Inflammatory macrophage treated with lipopolysaccharide for 1 hour (primary cell): ENCODE measurements around the gene HCN1.

ENCODE experiments used
- DNase-seq, 2 donors: peaks; one replicate each; pipeline ENCODE4 v3.0.0-alpha.2; 2020 to 2022

Gene HCN1

DNA sequence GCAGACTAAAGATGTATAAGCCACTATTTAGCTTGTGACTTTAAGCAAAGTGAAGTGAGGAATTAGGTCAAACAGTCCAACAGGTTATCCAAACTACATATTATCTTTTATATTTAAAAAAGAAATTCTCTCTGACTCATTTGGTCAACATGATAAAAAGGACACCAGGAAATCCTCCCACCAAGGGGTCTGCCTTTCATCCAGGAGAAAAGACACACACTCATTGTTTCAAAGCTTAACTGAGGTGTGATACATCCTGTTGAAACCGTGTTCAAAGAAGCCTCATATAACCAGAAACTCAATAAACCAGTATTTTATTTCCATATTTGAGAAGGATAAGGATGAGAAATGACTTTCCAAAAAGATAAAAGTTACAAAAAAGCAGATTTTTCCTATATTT lies 417.1 kb downstream of the HCN1 start:
- no peak for DNase-seq

DNA sequence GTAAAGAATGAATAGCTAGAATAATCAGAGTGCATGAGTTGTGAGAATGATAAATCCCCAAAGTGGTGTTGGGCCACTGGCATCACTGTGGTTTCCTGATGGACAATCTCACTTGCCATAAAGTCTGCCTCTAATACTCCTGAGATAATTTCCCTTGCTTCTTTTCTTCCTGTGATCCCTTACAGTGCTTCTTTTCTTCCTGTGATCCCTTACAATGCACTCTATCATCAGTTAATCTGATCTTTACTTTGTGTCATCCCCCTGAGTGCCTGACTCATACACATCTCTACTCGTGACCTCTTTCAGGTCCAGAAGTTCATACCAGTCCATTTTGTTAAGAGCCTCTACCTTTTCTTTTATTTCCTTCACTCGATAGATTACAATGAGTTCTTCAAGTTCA lies 418.3 kb downstream of the HCN1 start:
- DNase-seq: no peak

DNA sequence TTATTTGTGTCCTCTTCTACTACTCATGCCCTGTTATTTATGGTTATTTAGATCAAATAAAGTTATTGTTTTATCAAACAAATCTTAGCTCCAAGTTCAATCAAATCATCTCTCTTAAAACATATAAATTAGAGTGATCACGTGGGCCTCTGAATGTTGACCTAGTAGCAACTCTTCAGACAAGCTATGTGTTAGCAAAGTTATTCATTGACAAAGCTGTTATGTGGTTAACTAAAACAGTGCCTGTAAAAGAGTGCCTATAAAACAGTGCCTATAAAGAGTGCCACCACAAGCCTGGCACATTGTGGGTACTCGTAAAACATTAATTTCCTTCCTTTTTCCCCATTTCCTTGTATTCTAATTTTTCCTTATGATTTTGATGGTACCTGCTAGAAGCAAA lies 421.9 kb downstream of the HCN1 start:
- no peak for DNase-seq

DNA sequence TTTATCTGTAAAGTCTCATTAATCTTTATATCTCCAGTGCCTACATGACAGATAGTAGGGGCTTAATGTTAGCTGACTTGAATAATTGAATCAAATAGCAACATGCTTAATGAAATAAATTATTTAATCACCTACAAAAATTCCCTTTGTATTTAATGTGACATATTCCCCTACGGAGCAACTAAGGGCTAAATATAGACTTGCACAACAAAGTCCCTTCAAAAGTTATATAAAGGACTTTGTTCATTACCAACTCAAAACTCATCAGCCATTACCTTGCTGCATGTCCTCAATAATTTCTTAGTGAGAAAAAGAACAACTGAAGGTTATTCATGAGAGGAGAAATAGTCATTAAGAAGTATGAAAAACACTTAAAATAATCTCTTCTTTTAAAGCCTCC lies 424.6 kb downstream of the HCN1 start:
- DNase-seq: no peak

DNA sequence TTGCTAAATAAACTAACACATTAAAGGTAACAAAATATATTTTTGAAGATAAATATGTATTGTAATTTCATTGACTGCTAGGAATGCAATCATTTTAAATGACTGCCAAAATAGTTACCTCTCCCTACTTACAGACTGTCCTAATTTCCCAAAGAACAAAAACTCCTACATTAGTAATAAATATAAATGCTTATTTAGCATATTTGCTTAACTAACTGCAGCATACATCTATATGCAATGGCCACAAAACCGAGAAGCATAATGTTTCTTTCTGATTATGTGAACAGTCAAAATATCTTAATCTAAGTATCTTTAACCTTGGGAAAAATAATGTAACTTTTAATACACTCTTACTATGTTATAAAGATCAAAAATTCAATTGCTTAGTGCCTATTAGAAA lies 431.7 kb downstream of the HCN1 start:
- DNase-seq: no peak

DNA sequence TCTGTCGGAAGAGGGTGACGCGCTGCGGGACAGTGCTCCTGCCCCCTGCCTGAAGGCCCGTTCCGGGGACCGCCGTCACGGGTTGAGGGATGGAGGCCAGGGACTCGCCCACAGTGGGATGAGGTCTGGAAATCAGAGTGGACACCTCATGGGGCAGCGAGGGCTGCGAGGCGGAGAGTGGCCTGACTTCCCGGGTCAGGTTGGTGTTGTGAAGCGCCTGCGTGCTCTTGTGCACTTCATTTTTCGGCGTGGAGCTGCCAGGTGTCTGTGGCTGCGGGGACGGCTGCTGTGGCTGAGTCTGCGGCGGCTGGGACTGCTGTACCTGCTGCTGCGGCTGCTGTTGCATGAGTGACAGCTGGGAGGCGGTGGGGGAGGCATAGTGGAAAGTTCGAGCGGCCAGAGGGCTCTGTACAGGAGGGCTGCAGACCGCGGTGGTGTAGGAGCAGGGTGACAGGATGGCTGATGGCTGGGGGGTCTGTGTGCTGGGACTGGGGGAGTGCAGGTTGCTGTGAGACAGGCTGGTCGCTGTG lies 434.1 kb downstream of the HCN1 start:
- DNase-seq: no peak

DNA sequence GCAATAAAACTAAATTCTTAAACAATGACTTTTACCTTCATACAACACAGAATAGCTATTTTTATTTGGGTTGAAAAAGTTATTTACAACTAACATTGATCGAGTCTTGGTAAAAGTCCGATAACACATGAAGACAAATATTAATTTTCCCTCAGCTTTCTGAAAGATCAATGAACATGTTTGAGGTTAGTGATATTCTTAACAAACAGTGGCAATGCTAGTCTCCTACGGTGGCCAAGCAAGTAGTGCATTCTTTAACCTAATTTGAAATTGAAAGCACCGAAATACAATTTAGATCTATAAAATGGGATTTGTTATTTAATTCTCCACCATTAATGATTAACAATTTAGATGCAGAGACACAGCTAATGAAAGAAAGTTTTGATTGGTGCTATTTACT lies 435.1 kb downstream of the HCN1 start:
- DNase-seq: no peak

DNA sequence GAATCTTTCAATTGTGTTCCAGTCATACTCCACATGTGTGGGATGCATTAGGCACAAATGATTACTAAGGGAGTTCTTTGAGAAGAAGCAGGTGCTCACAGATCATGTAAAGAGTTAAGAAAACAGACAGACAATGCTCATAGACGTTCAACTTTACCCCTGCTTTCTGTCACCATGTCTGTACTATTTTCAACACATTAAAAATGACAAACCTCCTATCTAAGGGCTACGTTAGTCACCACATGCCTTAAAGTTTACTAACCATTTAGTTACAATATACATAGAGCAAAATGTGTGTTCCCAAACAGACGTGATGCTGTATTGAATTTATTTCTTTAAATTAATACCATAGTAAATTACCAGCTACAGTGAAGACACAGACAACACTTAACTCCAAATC lies 435.9 kb downstream of the HCN1 start:
- DNase-seq: no peak

DNA sequence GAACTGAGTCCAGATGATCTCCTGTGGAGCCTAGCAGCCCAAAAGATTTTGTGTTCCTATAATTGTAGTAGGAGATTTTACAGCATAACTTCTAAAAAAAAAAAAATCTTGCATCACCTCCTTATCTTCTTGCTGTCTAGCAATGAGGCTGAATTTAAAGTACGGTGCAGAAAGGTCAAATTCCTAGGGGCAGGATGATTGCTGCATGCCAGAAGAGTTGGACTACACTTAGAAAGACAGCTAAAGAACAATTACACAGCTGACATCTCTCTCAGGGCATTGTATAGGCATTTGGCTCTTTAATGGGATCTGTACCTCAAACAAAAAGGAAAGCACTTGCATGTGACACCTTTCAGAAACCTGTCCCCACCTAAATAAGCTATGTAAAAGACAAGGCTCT lies 443.2 kb downstream of the HCN1 start:
- DNase-seq: no peak

DNA sequence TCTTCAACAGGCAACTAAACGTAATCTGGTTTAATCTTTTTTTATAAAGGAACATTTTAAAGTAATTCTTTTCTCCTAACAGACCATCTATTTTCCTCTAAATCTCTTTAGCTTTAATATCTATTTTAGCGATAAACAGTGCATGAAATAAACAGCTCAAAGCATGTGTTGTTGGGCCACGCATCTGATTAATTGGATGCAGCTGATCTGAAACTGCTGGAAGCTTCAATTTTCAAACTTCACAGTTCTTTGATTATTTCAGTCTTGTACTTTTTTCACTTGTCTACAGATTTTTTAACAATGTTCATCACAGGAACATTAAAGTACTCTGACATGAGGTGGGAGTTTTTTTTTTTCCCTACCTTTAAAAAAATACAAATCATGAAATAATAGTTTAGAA lies 443.6 kb downstream of the HCN1 start:
- DNase-seq: no peak

DNA sequence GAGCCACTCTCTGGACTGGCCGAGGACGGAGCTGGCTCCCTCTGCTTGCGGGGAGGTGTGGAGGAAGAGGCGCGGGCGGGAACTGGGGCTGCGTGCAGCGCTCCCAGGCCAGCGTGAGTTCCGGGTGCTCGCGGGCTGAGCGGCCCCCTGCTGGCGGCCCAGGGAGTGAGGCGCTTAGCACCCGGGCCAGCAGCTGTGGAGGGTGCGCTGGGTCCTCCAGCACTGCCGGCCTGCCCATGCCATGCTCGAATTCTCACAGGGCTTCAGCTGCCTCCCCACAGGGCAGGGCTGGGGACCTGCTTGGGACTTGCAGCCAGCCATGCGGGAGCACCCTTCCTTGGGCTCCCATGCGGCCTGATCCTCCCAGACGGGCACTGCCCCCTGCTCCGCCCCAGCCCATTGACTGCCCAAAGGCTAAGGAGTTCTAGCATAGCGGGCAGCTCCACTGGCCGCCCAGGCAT lies 470.6 kb downstream of the HCN1 start:
- DNase-seq: no peak

DNA sequence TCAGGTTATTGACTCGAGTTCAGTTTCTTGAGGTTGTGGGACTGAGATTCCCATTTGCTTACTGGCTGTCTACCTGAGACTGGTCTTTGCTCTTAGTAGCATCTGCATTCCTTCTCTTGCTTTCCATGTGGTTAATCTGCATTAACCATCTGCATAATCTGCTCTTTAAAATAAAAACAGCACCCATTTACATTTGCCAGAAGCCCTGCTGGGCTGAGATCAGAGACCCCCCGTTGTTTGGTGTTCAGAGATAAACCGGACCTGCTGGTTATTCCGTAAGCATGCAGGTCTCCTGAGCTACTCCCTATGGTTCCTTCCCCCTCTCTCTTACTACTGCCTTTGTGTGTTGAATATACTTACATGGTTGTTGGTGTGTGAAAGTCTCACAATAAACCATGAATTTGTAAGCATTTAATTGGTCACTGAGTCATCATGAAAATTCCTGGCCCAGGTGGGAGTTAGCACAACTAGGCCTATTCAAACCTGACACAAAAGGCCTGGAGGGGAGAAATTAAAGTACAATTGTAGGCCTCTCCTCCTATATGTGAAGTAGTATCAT lies 490.7 kb downstream of the HCN1 start:
- no peak for DNase-seq
